Upper lobe of left lung (tissue), 6 donors: ENCODE data around the gene SLC22A1. TPM values are rescaled to one million over a fixed set of nuclear protein-coding genes. Genes with fewer than 3 reads are reported as not detected.
A peak's percentile ranks its signal among the peaks of the same experiment; 100 is the strongest.

Experiments
- ATAC-seq, 2 donors: fragments of 200-7000 bp; cut with Tn5 transposase; one replicate each; pipeline ENCODE4 v1.9.1; 2022; ENCODE audit warnings: mild to moderate bottlenecking in 2 of 2, moderate library complexity in 2 of 2; ENCODE audit not compliant: low FRiP score in 2 of 2
- DNase-seq, 2 donors: peaks; one replicate each; pipeline ENCODE4 v3.0.0-alpha.2; 2019 to 2020
- H3K27ac ChIP-seq, 4 donors: fragments of 200-600 bp; sonication (generic); one replicate each; pipeline ENCODE4 v1.5.1; 2016 to 2019
- H3K27me3 ChIP-seq, 4 donors: fragments of 200-600 bp; sonication (generic); one replicate each; pipeline ENCODE4 v1.5.1; 2017 to 2019
- H3K36me3 ChIP-seq, 4 donors: fragments of 200-600 bp; sonication (generic); one replicate each; pipeline ENCODE4 v1.5.1; 2016 to 2019
- H3K4me1 ChIP-seq, 4 donors: fragments of 200-600 bp; sonication (generic); one replicate each; pipeline ENCODE4 v1.5.1; 2018 to 2019
- H3K4me3 ChIP-seq, 4 donors: fragments of 200-600 bp; sonication (generic); one replicate each; pipeline ENCODE4 v1.5.1; 2017 to 2019; ENCODE audit warnings: mild to moderate bottlenecking in 2 of 4, moderate library complexity in 1 of 4
- H3K9me3 ChIP-seq, 4 donors: fragments of 200-600 bp; sonication (generic); one replicate each; pipeline ENCODE4 v1.5.1; 2018 to 2019
- EP300 ChIP-seq, 4 donors: sonication (generic); formaldehyde crosslinking; IDR thresholded peaks; one replicate each; pipeline ENCODE4 v1.5.1; 2017; ENCODE audit warnings: antibody characterized with exemption in 4 of 4, control low read depth in 2 of 4
- POLR2A ChIP-seq, 4 donors: fragments of 450-650 bp; IDR thresholded peaks; one replicate each; pipeline ENCODE4 v1.5.1; 2016 to 2017; ENCODE audit warnings: antibody characterized with exemption in 4 of 4, mild to moderate bottlenecking in 2 of 4
- POLR2AphosphoS5 ChIP-seq, 2 donors: sonication (generic); formaldehyde crosslinking; IDR thresholded peaks; one replicate each; pipeline ENCODE4 v1.5.1; 2017; ENCODE audit warnings: antibody characterized with exemption in 2 of 2
- WGBS, 2 donors: methylation state at CpG; one replicate each; pipeline ENCODE4 v1.1.5; 2017 to 2018; 5-methylcytosine and 5-hydroxymethylcytosine counted together
- total RNA-seq, 6 donors: library from RNA; depleted of rRNA in 4 of 6; stranded (reverse); fragments of >200 nt in 4 of 6; gene quantifications; one replicate each; pipeline versions ENCODE4 v1.1.0 to v1.2.1, GENCODE V29; 2016 to 2021
- TF ChIP-seq, protein P1 (sequence below), 6 experiments: fragments of 450-650 bp in 4 of 6; fragments of 200-600 bp in 2 of 6; sonication (generic) in 2 of 6; IDR thresholded peaks; one replicate each; pipeline ENCODE4 v1.5.1; 2016 to 2019; ENCODE audit warnings: antibody characterized with exemption in 6 of 6
- donor health status: DM: no; HTN: no; CAD: no; lungs with moderate emphysema.
- donor health status: DM: no; HTN: yes; CAD: no; lungs with severe emphysema.

Gene SLC22A1
- total RNA-seq, 6 donors from 2014 or later = 0.67 to 4.2 (median 2.0) TPM

DNA sequence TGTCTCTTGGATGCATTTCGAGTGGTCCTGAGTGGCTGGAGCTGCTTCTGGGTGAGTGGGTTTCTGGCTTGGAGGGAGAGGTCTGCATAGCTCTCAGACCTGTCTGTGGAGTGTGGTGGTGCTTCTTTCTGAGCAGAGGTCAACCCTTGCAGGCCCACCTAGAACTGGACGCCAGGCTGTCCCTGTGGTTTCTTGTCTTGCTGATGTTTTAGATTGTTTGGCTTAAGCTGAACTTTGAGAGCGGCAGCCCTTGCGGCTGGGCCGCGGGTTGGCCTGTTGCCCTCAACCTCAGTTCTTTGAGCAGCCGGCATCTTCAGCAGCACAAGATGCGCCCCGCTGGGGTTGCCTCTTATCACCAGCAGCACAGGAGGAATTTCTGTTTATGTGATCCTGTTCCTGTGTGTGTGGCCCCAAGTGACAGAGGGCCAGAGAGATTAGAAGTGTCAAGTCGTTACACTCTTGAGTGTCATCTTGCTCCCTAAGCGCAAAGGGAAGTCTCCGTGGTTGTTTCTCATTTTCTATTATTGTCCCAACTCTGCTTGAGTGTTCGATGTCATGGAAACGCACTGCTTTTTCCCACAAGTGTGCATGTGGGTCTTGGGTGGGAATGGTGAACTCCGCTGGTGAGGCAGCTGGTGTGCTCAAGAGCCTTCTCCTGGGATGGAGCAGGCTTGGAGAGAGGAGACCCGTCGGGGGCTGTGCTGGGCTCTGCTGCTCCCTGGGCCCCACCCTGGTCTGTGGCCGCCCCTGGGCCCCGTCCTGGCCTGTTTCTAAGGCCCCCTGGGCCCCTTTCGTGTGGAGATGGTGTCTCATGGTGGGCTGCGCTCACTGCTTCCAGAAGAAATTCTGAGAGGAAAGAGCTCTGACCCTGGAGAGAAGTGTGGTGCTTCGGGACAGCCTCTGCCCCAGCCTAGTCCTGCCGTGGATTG lies 20.1 kb upstream of the SLC22A1 start:
- 57 to 68% methylated on average over 12 to 23 of the region's 23 CpGs for WGBS, 2 donors
- Histone ChIP-seq H3K4me3 (no peak overlapping the region), H3K27ac (peak overlapping the region in 2 of 4 donors; percentile 54 to 57), H3K27me3 (no peaks in the 10 kb centered on the region), H3K4me1 (peaks cover 8 to 24% (median 15%) of the 10 kb centered on the region in 4 donors), H3K36me3 (peaks cover 30 to 84% (median 67%) of the 10 kb centered on the region in 4 donors), H3K9me3 (no peaks in the 10 kb centered on the region)
- DNase-seq (peak in 1 of 2 donors; percentile 65), ATAC-seq (peak in 1 of 2 donors; percentile 18)
- TF ChIP-seq POLR2AphosphoS5 (IDR thresholded peaks at IDR 0.05) = no peak
- TF ChIP-seq POLR2A (IDR thresholded peaks at IDR 0.05) = no peak
- TF ChIP-seq, protein P1, sequence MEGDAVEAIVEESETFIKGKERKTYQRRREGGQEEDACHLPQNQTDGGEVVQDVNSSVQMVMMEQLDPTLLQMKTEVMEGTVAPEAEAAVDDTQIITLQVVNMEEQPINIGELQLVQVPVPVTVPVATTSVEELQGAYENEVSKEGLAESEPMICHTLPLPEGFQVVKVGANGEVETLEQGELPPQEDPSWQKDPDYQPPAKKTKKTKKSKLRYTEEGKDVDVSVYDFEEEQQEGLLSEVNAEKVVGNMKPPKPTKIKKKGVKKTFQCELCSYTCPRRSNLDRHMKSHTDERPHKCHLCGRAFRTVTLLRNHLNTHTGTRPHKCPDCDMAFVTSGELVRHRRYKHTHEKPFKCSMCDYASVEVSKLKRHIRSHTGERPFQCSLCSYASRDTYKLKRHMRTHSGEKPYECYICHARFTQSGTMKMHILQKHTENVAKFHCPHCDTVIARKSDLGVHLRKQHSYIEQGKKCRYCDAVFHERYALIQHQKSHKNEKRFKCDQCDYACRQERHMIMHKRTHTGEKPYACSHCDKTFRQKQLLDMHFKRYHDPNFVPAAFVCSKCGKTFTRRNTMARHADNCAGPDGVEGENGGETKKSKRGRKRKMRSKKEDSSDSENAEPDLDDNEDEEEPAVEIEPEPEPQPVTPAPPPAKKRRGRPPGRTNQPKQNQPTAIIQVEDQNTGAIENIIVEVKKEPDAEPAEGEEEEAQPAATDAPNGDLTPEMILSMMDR (IDR thresholded peaks at IDR 0.05) = no peak
- no peak for TF ChIP-seq EP300 (IDR thresholded peaks at IDR 0.05)

DNA sequence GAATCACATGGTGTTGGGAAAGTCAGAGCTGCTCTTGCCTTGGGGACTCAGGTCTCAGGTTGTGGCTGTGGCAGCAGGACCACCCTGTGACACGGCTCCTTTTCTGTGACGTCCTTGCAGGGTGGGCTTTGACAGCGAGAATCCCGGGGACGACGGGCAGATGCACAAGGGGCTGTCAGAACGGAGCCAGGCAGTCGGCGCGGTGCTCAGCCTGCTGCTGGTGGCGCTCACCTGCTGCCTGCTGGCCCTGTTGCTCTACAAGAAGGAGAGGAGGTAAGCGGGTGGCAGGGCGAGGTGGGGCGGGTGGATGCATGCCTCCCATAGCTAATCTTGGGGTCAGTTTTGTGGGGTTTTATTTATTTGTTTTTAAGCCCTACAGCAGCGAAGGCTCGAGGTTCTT lies 19.2 kb upstream of the SLC22A1 start:
- TF ChIP-seq POLR2A (IDR thresholded peaks at IDR 0.05) = no peak
- TF ChIP-seq, protein P1 (IDR thresholded peaks at IDR 0.05) = no peak

DNA sequence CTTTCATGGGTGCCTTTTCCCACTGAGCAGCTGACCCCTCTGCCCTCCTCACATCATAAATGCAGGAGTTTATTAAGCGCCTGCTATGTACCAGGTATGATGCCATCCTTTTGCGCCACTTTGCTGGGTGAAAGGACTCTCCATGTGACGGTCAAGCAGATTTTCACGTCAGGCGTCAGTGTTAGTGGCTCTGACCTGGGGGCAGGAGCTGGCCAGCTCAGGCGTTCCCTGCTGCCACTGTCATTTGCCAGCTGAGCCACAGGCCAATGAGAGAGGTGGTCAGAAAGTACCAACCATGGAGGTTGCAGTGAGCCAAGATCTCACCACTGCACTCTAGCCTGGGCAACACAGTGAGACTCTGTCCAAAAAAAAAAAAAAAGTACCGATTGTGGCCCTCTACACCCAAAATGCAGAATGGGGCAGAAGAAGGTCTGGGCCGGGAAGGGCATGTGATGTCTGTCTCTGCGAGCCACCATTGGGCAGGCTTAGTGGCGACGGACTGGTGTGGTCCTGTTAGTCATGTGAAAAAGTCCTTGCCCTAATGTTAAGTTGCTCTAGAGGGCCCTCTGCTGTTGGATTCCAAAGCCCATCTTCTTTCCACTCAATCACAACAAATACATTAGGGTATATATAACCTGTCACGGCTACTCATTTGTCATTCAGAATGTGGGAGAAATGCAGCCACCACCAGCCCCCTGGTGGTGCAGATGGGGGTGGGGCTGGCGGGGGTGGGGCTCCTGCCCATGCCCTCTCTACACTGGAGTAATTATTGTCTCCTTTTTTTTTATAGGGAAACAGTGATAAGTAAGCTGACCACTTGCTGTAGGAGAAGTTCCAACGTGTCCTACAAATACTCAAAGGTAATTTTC lies 18.4 kb upstream of the SLC22A1 start:
- H3K9me3 ChIP-seq = no peaks in the 10 kb centered on the region
- no peak for DNase-seq
- H3K36me3 ChIP-seq = peaks cover 22 to 74% (median 51%) of the 10 kb centered on the region in 4 donors
- no peaks in the 10 kb centered on the region for H3K27me3 ChIP-seq
- ATAC-seq = no peak
- TF ChIP-seq, protein P1 (IDR thresholded peaks at IDR 0.05) = no peak
- TF ChIP-seq POLR2AphosphoS5 (IDR thresholded peaks at IDR 0.05) (no peak), EP300 (IDR thresholded peaks at IDR 0.05) (no peak), POLR2A (IDR thresholded peaks at IDR 0.05) (no peak)
- H3K4me3 ChIP-seq = no peak overlapping the region
- H3K27ac ChIP-seq = no peak overlapping the region
- 88 to 91% methylated on average over 14 of the region's 14 CpGs for whole genome bisulfite sequencing, 2 donors
- peaks cover 8 to 24% (median 15%) of the 10 kb centered on the region in 4 donors for H3K4me1 ChIP-seq

More for the DNA sequence above, 19.2 kb upstream of the SLC22A1 start:
- no peaks in the 10 kb centered on the region for H3K27me3 ChIP-seq
- H3K4me3 ChIP-seq = no peak overlapping the region
- H3K36me3 ChIP-seq = peaks cover 28 to 75% (median 59%) of the 10 kb centered on the region in 4 donors
- DNase-seq = peak in 1 of 2 donors; percentile 67
- peaks cover 8 to 24% (median 15%) of the 10 kb centered on the region in 4 donors for H3K4me1 ChIP-seq
- 94 to 96% methylated on average over 16 of the region's 16 CpGs for WGBS, 2 donors
- no peak overlapping the region for H3K27ac ChIP-seq
- ATAC-seq = no peak
- H3K9me3 ChIP-seq = no peaks in the 10 kb centered on the region

DNA sequence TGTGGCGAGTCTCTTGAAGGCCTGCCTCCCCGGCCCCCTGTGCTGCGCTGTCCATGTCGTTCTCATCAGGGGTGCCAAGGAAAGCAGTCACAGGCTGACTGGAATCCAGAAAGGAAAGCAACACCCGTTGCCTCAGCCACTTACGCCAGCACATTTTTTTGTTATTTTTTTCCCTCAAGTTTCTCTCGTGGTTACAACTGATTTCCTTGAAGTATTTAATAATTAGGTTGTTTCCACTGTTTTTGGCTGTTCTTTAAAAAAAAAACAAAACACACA lies 17.9 kb upstream of the SLC22A1 start:
- Histone ChIP-seq H3K4me1 (peaks cover 8 to 24% (median 15%) of the 10 kb centered on the region in 4 donors), H3K27ac (no peak overlapping the region), H3K36me3 (peaks cover 21 to 69% (median 46%) of the 10 kb centered on the region in 4 donors), H3K9me3 (no peaks in the 10 kb centered on the region), H3K4me3 (no peak overlapping the region), H3K27me3 (no peaks in the 10 kb centered on the region)
- TF ChIP-seq POLR2A (IDR thresholded peaks at IDR 0.05) = no peak
- no peak for TF ChIP-seq POLR2AphosphoS5 (IDR thresholded peaks at IDR 0.05)
- TF ChIP-seq, protein P1 (IDR thresholded peaks at IDR 0.05) = no peak
- no peak for TF ChIP-seq EP300 (IDR thresholded peaks at IDR 0.05)
- ATAC-seq (no peak), DNase-seq (no peak)
- 84 to 88% methylated on average over 7 of the region's 7 CpGs for WGBS, 2 donors
